Measurements from ENCODE around the gene JARID2.

- TF ChIP-seq FOXP2 (optimal IDR thresholded peaks at IDR 0.05; ENCODE audit: control extremely low read depth, extremely low read length, insufficient read depth): no peak
- no peak for TF ChIP-seq POLR2AphosphoS5 (IDR thresholded peaks at IDR 0.05; ENCODE audit: borderline replicate concordance, low read depth, low read length)
- no peak for TF ChIP-seq EZH2 (IDR thresholded peaks at IDR 0.05)
Observed at GRCh38 chr6:15246217-15246665, 372 bp downstream of the JARID2 start.
